T-helper 17 cell (primary cell): ENCODE measurements around the gene WDR86. TPM values are rescaled to one million over a fixed set of nuclear protein-coding genes. Genes with fewer than 3 reads are reported as not detected.

Experiments
- ATAC-seq: fragments of 150-1000 bp; cut with Tn5 transposase; 2 replicates; pipeline ENCODE4 v1.10.0; 2021; ENCODE audit warnings: mild to moderate bottlenecking, moderate library complexity
- DNase-seq, 3 donors: peaks; one replicate each; pipeline versions ENCODE4 v3.0.0 to v3.0.0-alpha.2; 2020 to 2021
- H3K9me3 ChIP-seq: one replicate; pipeline ENCODE4 v1.7.0; 2013; ENCODE audit warnings: low read length, mild to moderate bottlenecking; ENCODE audit not compliant: control insufficient read depth, poor library complexity, severe bottlenecking
- H3K27ac Mint-ChIP-seq: one replicate; pipeline ENCODE4 v1.8.0; 2022; ENCODE audit warnings: mild to moderate bottlenecking, moderate library complexity, mixed read lengths
- H3K27me3 Mint-ChIP-seq: one replicate; pipeline ENCODE4 v1.8.0; 2022; ENCODE audit warnings: mixed read lengths
- H3K36me3 Mint-ChIP-seq: one replicate; pipeline ENCODE4 v1.8.0; 2022; ENCODE audit warnings: low read depth, mixed read lengths
- H3K4me1 Mint-ChIP-seq: one replicate; pipeline ENCODE4 v1.8.0; 2022; ENCODE audit warnings: mild to moderate bottlenecking, mixed read lengths
- H3K4me3 Mint-ChIP-seq: one replicate; pipeline ENCODE4 v1.8.0; 2022; ENCODE audit warnings: mild to moderate bottlenecking, moderate library complexity, mixed read lengths
- total RNA-seq, 4 donors: library from RNA in 2 of 4; stranded (reverse) in 2 of 4; gene quantifications; one replicate each; pipeline ENCODE4 v1.2.3 and lab custom pipeline; 2022 to 2026

Gene WDR86
- total RNA-seq, 2 donors from 2014 or later = 9.7 to 24.4 TPM

- no peak overlapping the region for H3K27ac Mint-ChIP-seq
- ATAC-seq = no peak
- H3K4me3 Mint-ChIP-seq = no peak overlapping the region
- H3K9me3 ChIP-seq = no peaks in the 10 kb centered on the region
- H3K36me3 Mint-ChIP-seq = no peaks in the 10 kb centered on the region
- H3K4me1 Mint-ChIP-seq = peaks cover 13% of the 10 kb centered on the region
- DNase-seq = no peak
- no peaks in the 10 kb centered on the region for H3K27me3 Mint-ChIP-seq
Observed at GRCh38 chr7:151385626-151386300, 24.1 kb downstream of the WDR86 start.

- H3K4me3 Mint-ChIP-seq = no peak overlapping the region
- H3K4me1 Mint-ChIP-seq = peaks cover 11% of the 10 kb centered on the region
- H3K27ac Mint-ChIP-seq = peak overlapping the region; percentile 79
- H3K27me3 Mint-ChIP-seq = no peaks in the 10 kb centered on the region
- no peaks in the 10 kb centered on the region for H3K9me3 ChIP-seq
- H3K36me3 Mint-ChIP-seq = no peaks in the 10 kb centered on the region
- no peak for ATAC-seq
- no peak for DNase-seq
Observed at GRCh38 chr7:151384776-151385625, 24.8 kb downstream of the WDR86 start.

- no peaks in the 10 kb centered on the region for H3K9me3 ChIP-seq
- Mint-ChIP-seq H3K27ac (peak overlapping the region; percentile 79), H3K4me1 (peaks cover 14% of the 10 kb centered on the region), H3K27me3 (no peaks in the 10 kb centered on the region), H3K36me3 (no peaks in the 10 kb centered on the region), H3K4me3 (no peak overlapping the region)
- ATAC-seq (no peak), DNase-seq (no peak)
Observed at GRCh38 chr7:151384352-151384697, 25.5 kb downstream of the WDR86 start.

DNA sequence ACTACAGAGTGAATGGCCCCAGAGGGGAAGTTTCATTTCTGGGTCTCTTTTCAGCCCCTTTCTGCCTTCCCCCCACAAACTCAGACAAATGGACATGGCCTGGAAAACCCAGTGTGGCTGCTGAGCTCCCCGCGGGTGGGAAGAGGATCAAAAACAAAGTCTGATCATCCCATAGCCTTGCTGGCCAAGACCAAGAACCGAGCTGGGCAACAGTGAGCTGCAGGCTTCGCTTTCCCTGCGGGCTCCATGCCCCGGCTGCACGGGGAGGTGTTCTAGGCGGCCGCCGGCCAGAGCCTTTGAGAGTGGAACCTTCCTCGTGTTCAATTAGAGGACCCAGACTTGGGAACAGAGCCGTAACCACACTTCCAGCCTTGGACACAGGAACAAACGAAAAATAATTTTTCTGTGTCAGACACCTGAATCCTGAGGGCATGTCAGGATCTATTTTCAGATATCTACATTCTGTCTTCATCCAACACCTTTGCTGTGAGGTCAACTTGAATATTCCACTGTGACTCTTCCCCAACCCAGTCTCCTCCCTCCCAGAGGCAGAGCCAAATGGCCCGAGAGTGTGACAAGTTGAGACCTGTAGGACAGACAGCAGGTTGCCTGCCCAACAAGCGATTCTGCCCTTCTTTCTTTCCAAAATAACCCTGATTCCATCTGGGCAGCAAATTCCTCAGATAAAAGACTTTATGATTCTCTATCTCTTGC is 26.0 kb downstream of the WDR86 start:
- H3K4me1 Mint-ChIP-seq = peaks cover 17% of the 10 kb centered on the region
- H3K9me3 ChIP-seq = no peaks in the 10 kb centered on the region
- H3K4me3 Mint-ChIP-seq = peak overlapping the region; percentile 58
- ATAC-seq (no peak), DNase-seq (no peak)
- H3K36me3 Mint-ChIP-seq = no peaks in the 10 kb centered on the region
- no peaks in the 10 kb centered on the region for H3K27me3 Mint-ChIP-seq
- H3K27ac Mint-ChIP-seq = peak overlapping the region; percentile 79

GRCh38 chr7:151382079-151382885 is 27.6 kb downstream of the WDR86 start:
- H3K4me1 Mint-ChIP-seq = peaks cover 20% of the 10 kb centered on the region
- H3K9me3 ChIP-seq = no peaks in the 10 kb centered on the region
- H3K27me3 Mint-ChIP-seq = no peaks in the 10 kb centered on the region
- H3K27ac Mint-ChIP-seq = peak overlapping the region; percentile 97
- peaks cover 2% of the 10 kb centered on the region for H3K36me3 Mint-ChIP-seq
- peak; percentile 53 to 73 (median 66) for DNase-seq
- ATAC-seq = peak; percentile 81
- H3K4me3 Mint-ChIP-seq = peak overlapping the region; percentile 91

DNA sequence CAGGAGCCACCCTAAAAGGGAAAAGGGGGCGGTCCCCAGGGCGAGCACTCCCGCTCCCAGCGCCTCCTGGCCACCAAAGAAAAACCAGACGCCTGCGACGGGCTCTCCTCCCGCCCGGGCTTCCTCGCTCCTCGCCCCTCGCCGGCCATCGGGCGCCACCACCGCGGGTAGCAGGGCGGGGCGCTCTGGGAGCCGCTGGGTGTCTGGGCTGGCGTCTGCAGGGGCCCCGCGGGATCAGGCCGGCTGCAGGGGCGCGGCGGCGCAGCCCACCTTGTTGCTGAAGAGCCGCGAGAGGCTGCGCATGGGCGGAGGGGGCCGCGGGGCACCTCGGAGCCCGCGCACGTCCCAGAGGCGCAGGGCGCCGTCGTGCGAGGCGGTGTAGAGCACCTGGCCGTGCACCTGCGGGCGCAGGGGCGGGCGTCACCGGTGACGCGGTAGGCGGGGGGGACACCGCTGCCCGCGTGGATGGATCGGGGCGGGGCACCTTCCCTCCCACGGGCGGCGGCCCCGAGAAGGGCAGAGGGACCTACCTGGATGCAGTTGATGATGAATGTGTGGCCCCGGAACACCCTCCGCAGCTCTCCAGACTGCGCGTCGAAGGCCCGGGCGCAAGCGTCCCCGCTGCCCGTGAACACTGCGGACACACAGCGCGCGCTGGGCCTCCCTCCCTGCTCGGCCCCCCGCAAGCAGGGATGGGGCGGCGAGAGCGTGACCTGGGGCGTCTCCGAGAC is 28.3 kb downstream of the WDR86 start:
- no peaks in the 10 kb centered on the region for H3K27me3 Mint-ChIP-seq
- peak overlapping the region; percentile 91 for H3K4me3 Mint-ChIP-seq
- H3K9me3 ChIP-seq = no peaks in the 10 kb centered on the region
- DNase-seq (peak; percentile 64 to 78 (median 66)), ATAC-seq (peak; percentile 81)
- H3K36me3 Mint-ChIP-seq = peaks cover 2% of the 10 kb centered on the region
- peak overlapping the region; percentile 97 for H3K27ac Mint-ChIP-seq
- H3K4me1 Mint-ChIP-seq = peaks cover 20% of the 10 kb centered on the region

- H3K4me1 Mint-ChIP-seq = peaks cover 20% of the 10 kb centered on the region
- DNase-seq = no peak
- H3K27ac Mint-ChIP-seq = peak overlapping the region; percentile 84
- H3K27me3 Mint-ChIP-seq = no peaks in the 10 kb centered on the region
- peak overlapping the region; percentile 76 for H3K4me3 Mint-ChIP-seq
- ATAC-seq = no peak
- H3K9me3 ChIP-seq = no peaks in the 10 kb centered on the region
- H3K36me3 Mint-ChIP-seq = peaks cover 2% of the 10 kb centered on the region
Observed at GRCh38 chr7:151381098-151381347, 28.8 kb downstream of the WDR86 start.

DNA sequence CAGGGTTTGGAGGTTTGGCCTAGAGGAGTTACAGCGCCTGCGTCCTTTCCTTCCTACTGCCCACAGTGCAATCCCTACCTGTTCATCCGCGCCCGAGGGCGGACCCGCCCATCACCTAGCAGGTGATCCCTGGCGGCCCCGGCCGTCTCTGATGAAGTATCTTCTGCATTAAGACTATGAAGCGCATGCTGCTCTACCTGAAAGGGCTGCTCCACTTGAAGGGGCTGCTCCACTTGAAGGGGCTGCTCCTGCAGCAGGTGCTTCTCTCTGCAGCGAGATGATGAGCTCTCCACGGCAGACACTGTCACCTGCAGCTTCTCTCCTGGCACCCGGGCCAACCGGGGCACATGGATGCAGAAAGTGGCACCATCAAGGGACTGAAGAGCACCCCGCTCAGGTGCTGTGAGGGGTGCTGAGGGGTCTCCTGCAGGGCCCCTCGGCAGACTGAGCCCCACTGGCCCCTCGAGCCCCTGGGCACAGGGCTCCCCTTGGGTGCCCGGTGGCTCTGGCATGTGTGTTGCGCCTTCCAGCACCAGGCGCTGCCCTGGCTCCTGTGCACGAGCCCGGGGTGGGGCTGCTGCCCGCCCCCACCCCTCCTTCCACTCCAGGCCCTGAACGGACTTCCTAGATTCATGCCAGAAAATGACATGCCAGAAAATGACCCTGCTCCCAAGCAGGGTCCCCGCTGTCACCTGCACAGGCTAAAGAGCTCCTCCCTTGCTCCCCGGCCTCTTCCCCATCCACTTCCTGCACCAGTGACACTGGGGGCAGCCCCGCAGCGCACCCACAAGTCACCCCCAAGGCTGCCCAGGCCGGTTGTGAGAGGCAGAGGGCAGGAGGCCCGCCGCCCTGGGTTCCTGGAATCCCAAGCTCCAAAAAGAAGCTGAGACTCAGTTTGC is 29.4 kb downstream of the WDR86 start:
- H3K27ac Mint-ChIP-seq = peak overlapping the region; percentile 84
- no peaks in the 10 kb centered on the region for H3K27me3 Mint-ChIP-seq
- H3K4me1 Mint-ChIP-seq = peaks cover 23% of the 10 kb centered on the region
- H3K36me3 Mint-ChIP-seq = peaks cover 2% of the 10 kb centered on the region
- DNase-seq = no peak
- no peaks in the 10 kb centered on the region for H3K9me3 ChIP-seq
- peak overlapping the region; percentile 76 for H3K4me3 Mint-ChIP-seq
- ATAC-seq = no peak

GRCh38 chr7:151379534-151380198 is 30.2 kb downstream of the WDR86 start:
- ATAC-seq = no peak
- H3K27me3 Mint-ChIP-seq = no peaks in the 10 kb centered on the region
- peaks cover 2% of the 10 kb centered on the region for H3K36me3 Mint-ChIP-seq
- H3K4me3 Mint-ChIP-seq = peak overlapping the region; percentile 1
- peak overlapping the region; percentile 45 for H3K27ac Mint-ChIP-seq
- no peaks in the 10 kb centered on the region for H3K9me3 ChIP-seq
- DNase-seq = no peak
- H3K4me1 Mint-ChIP-seq = peaks cover 23% of the 10 kb centered on the region

GRCh38 chr7:151379193-151379520 is 30.7 kb downstream of the WDR86 start:
- peak overlapping the region; percentile 86 for H3K27ac Mint-ChIP-seq
- ATAC-seq = no peak
- DNase-seq = no peak
- peak overlapping the region; percentile 1 for H3K4me3 Mint-ChIP-seq
- H3K27me3 Mint-ChIP-seq = no peaks in the 10 kb centered on the region
- peaks cover 2% of the 10 kb centered on the region for H3K36me3 Mint-ChIP-seq
- no peaks in the 10 kb centered on the region for H3K9me3 ChIP-seq
- peaks cover 23% of the 10 kb centered on the region for H3K4me1 Mint-ChIP-seq

GRCh38 chr7:151378496-151379192 is 31.2 kb downstream of the WDR86 start:
- peaks cover 2% of the 10 kb centered on the region for H3K36me3 Mint-ChIP-seq
- no peaks in the 10 kb centered on the region for H3K9me3 ChIP-seq
- peak overlapping the region; percentile 86 for H3K27ac Mint-ChIP-seq
- H3K27me3 Mint-ChIP-seq = no peaks in the 10 kb centered on the region
- no peak for DNase-seq
- peaks cover 23% of the 10 kb centered on the region for H3K4me1 Mint-ChIP-seq
- ATAC-seq = no peak
- H3K4me3 Mint-ChIP-seq = no peak overlapping the region
